ENCODE measurements around the gene EYS. TPM values are rescaled to one million over a fixed set of nuclear protein-coding genes. Genes with fewer than 3 reads are reported as not detected.
"Not testable (repeated sequence)": the region's sequence is repeated elsewhere in the genome, so short reads cannot be mapped to it uniquely, and the experiment has no call there.

EYS gene
- total RNA-seq, 1 donor from 2014 or later, result not detected

DNA sequence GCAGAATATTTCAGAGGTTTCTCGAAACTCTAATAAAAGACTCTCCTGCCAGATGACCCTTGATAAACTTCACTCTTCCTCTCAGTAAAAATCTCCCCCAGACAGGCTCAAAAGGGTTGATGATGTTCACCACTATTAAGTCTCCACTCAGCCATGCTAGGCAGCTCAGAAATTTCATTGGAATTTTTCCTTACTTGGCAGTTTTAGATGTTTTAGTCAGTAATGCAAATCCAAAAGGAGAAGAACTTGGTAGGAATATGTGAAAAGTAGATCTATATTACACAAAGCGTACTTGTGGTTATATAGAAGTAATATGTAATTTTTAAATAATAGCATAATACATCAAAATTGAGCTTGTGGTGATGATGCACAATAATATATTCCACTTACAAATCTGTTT, 1738.4 kb downstream of the EYS start:
- intact Hi-C loops (cut with DNase I), result no loop called here
- ATAC-seq, result no peak
- no peak for DNase-seq (ENCODE audit: missing footprints)

DNA sequence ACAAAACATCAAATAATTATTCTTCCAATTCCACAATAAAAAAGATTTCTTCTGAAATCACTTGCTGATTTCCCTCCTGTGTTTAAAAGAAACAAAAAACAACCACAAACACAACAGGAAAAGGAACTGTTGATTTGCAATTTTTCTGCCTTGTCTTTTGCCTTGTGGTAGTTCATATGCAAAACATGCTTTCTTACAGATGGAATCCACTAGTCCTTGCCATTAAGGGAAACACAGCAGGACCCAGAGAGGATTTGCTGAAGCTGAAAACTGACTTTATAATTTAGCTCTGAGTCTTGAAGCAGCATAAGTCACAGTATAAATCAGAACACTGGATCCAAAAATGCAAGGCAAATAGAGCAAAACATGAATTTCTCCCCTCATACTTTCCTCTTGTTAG, 1742.7 kb downstream of the EYS start:
- DNase-seq (ENCODE audit: missing footprints) (no peak), ATAC-seq (no peak)
- intact Hi-C loops (cut with DNase I), result no loop called here

DNA sequence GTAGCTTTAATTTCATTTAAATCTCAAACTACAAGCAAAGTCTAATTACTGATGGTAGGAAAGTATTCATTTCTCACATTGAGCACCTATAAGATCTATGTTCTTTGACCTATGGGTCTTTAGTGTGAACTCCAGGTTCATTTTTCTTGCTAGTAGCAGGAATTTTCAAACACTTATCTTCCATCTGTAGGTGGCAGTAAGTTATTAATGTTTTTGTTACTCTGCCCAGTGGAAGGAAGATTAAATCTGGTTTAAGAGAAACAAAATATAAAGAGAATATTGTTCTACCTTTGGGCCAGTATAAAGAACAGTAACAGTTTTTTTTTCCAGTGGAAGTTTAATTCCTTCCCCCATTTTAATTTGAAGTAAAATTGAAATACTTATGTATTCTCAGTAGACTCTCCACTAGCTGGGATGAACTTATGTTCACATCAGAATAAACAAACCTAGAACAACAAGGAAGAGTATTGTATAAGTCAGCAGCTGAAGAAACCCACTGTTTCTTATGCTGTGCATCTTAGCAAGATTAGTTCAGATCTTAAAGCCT, 1743.2 kb downstream of the EYS start:
- intact Hi-C loops (cut with DNase I), result no loop called here
- no peak for DNase-seq (ENCODE audit: missing footprints)
- ATAC-seq, result no peak

DNA sequence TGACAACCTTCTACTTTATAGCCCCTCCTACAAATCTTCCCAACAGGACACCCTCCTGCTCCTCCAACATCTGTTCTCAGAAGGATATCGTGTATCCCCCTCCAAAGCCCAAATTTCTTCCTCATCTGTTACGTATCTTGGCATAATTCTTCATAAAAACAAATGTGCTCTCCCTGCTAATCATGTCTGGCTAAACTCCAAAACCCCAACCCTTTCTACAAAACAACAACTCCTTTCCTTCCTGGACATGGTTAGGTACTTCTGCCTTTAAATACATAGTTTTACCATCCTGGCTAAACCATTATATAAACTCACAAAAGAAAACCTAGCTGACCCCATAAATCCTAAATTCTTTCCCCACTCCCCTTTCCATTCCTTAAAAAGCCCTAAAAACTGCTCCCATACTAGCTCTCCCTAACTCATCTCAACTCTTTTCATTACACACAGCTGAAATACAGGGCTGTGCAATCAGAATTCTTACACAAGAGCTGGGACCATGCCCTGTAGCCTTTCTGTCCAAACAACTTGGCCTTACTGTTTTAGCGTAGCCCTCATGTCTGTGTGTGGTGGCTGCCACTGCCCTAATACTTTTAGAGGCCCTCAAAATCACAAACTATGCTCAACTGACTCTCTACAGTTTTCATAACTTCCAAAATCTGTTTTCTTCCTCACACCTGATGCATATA, 1753.5 kb downstream of the EYS start:
- DNase-seq (ENCODE audit: missing footprints); intact Hi-C loops (cut with DNase I); ATAC-seq: not testable (repeated sequence)

DNA sequence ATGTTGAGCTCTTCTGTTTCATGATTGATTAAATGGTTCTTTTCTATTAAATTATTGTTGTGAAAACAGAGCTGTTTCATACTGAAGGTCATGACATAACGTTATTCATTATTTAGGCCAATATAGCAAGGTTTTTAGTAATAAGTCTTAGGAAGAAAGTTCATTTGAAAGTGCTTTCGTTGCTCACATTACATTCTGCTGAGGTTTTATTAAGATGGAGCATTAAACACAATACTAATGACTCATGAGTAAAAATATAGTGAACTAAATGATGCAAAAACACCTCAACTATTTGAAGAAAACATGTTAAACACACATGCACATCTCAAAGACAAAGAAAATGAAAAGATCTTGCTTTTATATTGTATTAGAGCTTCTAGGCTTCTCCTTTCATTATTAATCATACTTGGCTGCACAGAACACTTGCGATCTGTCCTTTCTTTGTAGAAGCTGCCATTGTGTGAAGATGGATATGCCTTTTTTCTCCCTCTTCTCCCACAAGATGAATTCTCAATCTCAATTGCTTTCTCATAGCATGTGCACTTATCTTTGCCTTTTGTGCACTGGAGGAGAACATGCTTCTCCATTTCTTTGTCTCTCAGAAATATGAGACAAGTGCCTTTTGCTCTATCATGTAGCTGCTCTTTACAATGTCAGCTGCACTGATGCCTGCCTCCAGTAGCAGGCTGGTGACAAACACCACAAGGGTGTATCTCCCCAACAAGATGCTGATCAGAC, 1759.1 kb downstream of the EYS start:
- intact Hi-C loops (cut with DNase I), result no loop called here
- DNase-seq (ENCODE audit: missing footprints), result no peak
- ATAC-seq, result no peak

DNA sequence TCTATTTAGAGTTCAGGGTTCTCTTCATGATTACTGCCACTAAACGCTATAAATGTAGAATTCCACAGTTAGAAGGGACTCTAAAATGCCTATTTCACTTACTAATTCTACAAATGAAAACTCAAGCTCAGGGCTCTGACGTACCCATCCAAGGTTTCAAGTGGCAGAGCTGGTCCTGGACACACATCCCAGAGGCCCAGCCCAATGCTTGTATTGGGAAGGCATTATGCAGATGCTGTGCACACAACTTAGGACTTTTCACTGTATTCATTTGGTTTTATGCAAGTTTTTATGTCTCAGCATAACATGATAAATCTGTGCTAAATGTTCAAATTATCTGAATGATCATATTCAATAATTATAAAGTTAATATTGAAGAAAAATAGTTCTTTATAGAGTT, 1761.0 kb downstream of the EYS start:
- intact Hi-C loops (cut with DNase I), result no loop called here
- ATAC-seq (no peak), DNase-seq (ENCODE audit: missing footprints) (no peak)

DNA sequence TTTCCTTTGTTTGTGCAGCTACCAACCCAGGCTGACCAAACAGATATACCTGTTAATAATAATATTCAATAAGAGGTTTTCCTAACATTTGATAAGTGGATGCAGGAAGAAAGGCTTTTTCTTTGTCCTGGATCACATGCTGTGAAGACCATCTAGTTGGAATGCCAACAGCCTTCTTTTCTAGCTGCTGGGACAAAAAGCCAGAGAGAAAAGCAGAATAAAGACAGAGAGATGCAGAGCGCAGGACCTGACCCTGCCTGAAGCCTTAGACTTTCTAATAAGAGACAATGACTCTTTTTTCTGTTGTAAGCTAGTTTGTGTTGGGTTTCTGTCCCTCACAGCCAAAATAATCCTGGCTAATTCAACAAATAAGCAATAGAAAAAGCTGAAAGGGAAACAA, 1763.2 kb downstream of the EYS start:
- ATAC-seq (no peak), DNase-seq (ENCODE audit: missing footprints) (no peak)
- intact Hi-C loops (cut with DNase I), result no loop called here

DNA sequence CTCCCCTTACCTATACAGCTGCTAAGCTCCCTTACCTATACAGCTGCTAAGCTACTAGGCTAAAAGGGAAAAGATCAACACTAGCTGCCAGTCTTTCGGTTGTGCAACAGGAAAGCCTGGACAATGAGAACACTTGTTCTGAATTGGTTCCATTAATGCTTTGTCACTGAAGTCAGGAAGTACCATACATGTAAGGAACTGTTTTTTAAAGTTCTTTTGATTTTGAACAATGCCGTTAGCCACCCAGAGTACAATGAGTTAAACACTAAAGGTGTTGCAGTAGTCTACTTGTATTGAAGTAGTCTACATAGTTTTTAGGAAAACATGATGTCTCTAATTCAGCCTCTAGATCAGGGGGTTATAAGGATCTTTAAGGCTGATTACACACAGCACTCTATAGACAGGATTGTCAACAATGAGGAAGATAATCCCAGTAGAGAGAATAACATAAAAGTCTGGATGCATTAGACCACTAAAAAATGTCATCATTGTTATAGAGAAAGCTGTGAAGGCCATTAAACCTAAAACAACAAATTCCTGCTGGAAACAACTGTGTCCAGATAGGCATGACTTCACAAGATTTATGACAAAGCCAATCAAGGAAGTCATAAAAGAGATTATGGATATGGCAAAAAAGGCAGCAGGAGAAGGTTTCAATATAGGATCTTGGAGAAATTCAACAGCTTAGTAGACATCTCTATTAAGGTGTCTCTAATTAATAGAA, 1765.1 kb downstream of the EYS start:
- intact Hi-C loops (cut with DNase I), result no loop called here
- ATAC-seq, result no peak
- DNase-seq (ENCODE audit: missing footprints), result no peak

DNA sequence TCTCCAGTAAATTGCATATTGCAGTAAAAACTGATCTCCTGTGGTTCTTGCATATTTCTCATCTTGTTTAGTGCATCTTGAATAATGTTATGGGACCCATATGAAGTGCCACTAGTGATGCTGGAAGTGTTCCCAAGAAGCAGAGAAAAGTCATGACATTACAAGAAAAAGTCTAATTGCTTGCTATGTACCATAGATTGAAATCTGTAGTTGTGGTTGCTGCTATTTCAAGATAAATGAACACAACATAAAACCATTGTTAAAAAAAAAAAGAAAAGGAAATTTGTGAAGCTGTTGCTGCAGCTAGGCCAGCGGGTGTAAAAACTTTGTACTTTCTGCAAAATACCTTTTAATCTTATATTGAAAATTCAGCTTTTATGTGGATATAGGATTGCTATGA, 1767.0 kb downstream of the EYS start:
- ATAC-seq (no peak), DNase-seq (ENCODE audit: missing footprints) (no peak)
- intact Hi-C loops (cut with DNase I), result no loop called here

DNA sequence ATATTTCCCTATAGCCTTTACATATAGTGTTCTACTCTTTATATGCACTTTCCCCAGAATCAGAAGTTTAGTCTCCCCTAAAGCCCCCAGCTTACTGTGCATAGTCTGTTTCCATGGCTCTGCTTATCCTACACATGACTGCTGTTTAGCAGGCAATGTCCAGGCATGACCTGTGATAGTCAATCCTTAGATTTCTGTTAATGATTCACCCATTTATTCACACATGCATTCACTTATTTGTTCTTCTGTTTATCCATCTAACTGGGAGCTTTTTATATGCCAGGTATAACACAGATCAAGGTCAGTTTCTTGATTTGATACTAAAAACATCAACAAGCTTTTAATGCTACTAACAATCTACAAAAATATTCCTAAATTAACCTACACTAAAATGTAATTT, 1770.6 kb downstream of the EYS start:
- no peak for ATAC-seq
- intact Hi-C loops (cut with DNase I), result no loop called here
- DNase-seq (ENCODE audit: missing footprints), result no peak

DNA sequence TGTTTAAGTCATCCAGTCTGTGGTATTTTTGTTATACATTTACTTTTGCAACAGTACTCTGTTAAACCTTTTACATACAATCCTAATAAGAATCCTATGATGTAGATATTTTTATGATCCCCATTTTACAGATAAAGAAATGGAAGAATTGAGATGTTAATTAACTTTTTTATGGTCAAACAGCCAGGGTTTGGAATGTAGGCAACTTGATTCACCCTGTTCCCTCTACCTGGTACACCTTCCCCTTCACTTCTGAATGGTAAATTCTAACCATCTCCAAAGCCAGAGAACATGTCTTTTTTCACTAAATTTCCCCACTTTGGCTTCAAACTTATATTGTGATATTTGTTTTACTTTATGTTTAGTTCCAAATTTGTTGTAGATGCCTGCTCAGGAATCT, 1771.3 kb downstream of the EYS start:
- DNase-seq (ENCODE audit: missing footprints) (no peak), ATAC-seq (no peak)
- intact Hi-C loops (cut with DNase I), result no loop called here

DNA sequence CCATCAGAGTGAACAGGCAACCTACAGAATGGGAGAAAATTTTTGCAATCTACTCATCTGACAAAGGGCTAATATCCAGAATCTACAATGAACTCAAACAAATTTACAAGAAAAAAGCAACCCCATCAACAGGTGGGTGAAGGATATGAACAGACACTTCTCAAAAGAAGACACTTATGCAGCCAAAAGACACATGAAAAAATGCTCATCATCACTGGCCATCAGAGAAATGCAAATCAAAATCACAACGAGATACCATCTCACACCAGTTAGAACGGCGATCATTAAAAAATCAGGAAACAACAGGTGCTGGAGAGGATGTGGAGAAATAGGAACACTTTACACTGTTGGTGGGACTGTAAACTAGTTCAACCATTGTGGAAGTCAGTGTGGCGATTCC, 1773.1 kb downstream of the EYS start:
- ATAC-seq; DNase-seq (ENCODE audit: missing footprints); intact Hi-C loops (cut with DNase I): not testable (repeated sequence)

DNA sequence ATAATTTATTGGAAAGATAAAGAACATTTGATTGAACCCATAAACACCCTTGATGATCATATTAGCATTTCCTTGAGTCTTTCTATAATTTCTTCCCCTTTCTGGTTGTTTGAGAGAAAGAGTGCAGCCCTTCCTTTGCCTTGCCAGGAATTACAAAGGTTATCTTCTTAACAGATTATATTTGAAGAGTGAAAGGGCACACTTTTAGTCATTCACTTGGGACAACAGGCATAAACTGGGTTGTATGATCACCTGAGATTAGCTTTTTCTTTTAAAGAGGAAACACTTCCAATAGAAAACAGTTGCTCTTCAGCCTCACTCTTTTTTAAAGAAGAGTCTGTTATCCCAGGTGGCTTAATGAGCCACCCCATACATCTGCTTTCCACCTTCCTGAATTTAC, 1776.2 kb downstream of the EYS start:
- no peak for ATAC-seq
- intact Hi-C loops (cut with DNase I), result no loop called here
- no peak for DNase-seq (ENCODE audit: missing footprints)

DNA sequence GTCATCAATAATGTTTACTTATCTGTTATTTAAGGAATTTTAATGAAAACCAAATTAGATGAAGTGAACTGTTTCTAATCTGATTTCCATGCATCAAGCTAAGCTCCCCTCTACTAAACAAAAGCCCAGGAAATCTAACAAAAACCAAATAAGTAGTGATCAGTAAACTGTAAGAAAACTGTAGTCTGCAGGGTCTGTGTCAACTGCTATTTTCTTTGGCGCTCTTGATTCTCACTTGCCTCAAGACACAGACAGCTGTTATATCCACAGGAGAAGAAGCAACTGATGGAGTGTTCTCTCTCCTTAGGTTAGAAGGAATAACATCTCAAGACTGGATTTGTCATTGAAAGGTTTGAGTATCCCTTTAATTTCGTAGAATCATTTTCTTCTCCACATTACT, 1777.9 kb downstream of the EYS start:
- no peak for DNase-seq (ENCODE audit: missing footprints)
- ATAC-seq, result no peak
- intact Hi-C loops (cut with DNase I), result no loop called here

DNA sequence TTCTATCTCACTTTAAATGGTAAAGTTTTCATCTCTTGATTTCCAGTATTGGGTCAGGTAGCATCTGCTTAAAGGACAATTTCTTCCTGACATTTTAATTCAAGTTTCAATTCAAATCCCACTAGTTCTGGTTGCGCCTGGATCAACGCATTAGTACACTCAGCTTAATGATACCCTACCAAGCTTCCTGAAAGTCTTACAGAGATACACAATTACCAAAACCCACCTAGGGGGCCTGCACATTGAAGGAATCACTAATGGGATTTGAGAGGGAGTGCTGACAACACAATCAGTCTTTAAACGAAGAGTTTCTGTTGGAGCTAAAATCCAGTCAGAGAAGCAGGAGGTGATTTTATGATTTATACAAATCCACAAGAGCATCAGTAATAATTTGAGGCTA, 1778.4 kb downstream of the EYS start:
- ATAC-seq (no peak), DNase-seq (ENCODE audit: missing footprints) (no peak)
- intact Hi-C loops (cut with DNase I), result no loop called here

DNA sequence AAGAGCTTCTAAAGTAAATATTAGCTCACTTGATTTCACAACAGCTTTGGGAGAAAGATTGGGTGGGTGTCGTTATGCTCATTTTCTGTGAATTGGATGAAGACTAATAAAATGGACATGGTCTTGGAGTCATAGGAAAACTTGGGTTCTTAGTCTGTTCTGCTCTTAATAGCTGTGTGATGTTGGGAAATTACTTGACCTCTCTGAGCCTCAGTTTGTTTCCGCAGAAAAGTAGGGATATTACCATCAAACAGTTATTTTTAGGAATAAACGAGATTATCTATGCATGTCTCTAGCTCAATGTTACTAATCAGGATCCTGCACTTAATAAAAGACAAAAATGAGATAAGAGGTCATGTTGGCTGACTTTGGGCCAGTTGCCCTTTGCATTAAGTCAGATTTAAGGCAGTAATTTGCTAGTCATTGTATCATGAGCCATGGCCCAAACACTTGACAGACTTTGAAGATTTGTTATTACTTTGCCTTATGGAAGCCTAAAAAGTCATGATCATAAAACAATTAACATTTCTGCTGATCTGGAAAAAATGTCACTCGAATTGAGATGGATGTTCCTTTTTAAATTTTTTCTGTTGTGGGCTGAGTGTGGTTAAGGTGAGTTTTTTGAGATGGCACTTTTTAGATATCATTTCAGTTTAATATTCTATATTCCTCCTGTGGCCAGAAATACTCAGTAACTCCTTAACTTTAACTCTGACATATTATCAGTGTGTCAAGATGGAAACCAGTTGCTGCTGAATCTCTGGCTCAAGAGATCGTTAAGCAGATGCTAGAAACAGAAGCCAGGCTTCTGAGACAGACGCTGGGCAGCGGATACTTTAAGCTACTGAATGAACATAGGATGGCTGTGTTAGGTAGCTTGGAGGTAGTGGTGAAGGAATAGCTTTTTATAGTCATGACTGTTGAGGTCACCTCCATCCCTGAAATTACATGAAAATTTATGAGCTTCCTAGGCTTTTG, 1779.8 kb downstream of the EYS start:
- DNase-seq (ENCODE audit: missing footprints) (no peak), ATAC-seq (no peak)
- intact Hi-C loops (cut with DNase I), result no loop called here

DNA sequence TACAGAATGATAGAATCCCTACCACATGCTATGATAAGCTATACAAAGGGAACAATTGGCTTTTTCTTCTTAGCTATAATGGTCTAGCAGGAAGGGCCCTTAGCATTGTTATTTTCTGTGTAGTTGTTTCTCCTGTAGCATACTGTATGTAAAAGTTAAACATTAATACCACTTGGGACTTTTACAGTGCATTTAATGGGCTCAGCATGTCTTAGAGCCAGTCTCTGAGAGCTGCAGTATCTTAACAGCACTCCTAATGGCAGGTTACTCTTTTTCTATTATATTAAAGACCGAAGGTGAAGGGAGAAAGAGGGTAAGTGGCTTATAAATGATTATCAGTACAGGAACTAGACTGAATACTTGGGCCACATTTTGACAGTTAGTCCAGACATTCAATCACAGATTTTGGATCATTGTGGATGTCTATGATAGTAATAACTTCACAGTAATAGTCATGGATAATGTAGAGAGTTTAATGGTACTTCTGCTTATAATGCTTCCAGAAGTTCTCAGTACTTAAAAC, 1780.7 kb downstream of the EYS start:
- intact Hi-C loops (cut with DNase I), result no loop called here
- DNase-seq (ENCODE audit: missing footprints) (no peak), ATAC-seq (no peak)

DNA sequence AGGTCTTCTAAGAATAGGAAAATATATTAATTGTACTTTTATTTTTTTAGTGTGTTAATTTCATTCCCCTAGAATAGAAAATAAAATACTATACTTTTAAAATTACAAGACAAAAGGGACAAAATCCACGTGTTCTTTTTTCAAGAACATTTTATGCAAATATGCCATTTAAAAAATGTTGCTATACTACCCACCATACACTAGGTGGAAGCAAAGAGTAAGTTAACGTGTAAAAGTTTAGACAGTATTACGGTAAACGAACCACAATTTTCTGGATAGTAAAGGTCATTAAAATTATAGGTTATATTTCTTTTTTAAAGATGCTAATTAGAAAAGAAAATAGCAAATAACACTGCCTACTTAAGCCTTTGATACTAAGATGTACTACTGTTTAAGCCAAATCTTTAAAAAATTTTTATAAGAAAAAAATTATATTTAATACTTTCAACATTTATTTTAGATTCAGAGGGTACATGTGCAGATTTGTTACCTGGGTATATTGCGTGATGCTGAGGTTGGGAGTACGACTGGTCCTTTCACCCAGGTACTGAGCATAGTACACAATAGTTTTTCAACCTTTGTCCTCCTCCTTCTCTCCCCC, 1783.8 kb downstream of the EYS start:
- intact Hi-C loops (cut with DNase I), result loop anchor here (2.0 kb wide), 1 partner anchor 408 kb away; no protein-coding TSS in a partner anchor
- DNase-seq (ENCODE audit: missing footprints) (no peak), ATAC-seq (no peak)
